ENCODE measurements around the gene CMSS1.

The CMSS1 gene

DNA sequence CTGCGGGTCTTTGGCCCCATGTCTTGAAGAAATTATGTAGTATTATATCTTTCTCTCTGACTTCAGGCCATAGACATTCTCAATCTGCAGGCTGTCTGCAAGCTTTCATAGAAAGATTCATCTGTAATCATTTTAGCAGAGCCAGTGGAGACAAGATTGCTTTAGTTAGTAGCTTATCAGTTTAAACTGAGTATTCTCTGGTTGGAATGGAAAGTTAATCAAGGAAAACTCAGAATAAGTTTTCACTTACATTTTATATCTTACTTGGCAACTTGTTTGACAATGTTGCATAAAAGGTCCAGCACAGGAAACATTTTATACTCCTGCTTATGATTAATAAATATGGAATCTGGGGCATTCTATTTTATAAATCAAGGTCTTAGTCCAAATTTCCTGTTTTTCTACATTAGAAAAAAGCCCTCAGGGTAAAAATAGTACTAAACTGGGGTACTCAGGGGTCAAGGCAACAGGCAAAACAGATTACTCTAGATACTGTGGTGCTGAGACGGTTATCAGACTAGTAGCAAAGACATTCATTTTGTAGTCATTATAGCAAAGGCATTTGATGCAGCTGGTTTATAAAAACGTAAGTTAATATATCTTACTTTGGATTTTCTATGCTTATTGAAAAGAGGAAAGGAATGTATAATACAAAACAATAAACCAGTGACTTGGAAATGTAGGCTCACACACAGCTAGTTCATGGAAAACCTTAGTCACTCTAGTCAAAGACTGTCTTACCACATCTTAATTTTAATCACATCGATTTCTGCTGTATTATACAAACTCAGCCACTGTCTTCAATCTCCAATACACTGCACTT lies 341.9 kb downstream of the CMSS1 start:
- DNase-seq: no peak

DNA sequence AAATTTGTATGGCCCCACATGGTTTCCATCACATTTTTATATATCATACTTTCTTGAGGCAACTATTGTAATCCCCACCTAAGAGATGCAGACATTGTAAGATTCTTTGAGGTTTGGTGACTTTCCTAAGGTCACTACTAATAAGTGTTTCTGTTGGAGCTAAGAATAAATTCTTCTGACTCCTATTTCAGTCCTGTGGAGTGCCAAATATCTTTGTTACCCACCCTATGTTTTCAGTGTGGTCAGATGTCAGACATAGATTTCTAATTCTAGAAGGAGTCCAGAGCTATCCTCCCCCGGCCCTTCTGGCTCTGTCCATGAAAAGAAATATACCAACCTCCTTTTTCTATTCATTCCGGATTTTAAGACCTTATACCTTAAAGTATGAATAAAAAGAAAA lies 342.9 kb downstream of the CMSS1 start:
- DNase-seq: no peak

DNA sequence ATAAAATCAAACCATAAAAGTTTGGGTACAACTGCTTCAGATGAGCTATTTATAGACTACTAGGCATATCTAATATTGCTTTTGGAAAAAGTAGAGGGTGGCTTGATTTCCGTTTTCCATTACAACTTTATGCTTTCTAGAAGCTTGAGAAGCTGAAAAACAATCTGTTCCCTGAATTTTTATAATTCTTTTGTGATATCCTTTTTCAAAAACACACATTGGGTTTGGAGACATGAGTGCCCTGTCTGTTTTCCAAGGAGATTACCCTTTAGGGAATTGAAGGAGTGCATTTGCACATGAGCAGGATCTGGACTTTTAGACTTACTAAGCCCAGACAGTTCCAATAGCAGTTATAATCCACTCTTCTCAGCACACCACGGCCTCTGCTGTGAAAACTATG lies 346.1 kb downstream of the CMSS1 start:
- no peak for DNase-seq

DNA sequence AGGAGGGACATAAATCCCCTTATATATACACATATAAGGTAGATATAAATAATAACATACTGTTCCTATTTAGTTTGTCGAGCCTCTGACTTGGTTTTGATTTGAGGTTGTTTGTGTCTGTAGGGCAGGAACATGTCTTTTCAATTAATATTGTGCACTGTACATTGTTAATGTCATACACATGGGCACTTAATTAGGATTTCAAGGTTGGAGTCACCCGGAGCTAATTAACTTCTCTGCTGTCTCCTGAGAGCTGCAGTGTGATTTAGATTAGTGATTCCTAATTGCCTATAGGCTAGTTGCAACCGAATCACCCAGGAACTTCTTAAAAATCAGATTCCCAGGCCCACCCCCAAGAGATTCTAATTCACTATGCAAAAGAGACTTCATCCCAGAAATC lies 347.1 kb downstream of the CMSS1 start:
- DNase-seq: no peak

DNA sequence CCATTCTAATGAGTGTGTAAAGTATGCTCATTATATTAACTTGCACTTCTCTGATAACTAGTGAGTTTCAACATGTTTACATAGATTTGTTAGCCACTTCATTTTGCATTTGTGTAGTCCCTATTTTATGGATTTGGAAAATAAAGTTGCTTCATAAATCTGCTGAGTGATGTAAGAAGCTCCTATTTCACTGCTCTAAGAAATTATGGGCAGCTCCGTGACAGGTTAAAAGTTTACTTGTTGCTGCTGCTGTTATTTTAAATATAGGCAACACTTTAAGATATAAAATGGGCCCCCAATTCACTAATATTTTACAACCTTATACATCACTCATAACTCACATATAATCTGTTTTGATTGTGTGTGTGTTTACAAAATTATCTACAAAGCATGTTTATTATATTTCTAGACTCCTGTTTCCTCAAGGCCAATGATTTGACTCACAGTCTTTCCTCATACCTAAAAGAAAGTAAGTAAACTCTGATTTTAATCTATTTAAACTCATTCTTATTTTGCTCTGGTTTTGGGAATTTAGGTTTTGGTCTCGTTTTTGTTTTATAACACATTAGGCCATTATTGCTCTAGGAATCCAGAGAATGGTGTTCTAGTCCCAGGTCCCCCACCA lies 348.4 kb downstream of the CMSS1 start:
- no peak for DNase-seq

DNA sequence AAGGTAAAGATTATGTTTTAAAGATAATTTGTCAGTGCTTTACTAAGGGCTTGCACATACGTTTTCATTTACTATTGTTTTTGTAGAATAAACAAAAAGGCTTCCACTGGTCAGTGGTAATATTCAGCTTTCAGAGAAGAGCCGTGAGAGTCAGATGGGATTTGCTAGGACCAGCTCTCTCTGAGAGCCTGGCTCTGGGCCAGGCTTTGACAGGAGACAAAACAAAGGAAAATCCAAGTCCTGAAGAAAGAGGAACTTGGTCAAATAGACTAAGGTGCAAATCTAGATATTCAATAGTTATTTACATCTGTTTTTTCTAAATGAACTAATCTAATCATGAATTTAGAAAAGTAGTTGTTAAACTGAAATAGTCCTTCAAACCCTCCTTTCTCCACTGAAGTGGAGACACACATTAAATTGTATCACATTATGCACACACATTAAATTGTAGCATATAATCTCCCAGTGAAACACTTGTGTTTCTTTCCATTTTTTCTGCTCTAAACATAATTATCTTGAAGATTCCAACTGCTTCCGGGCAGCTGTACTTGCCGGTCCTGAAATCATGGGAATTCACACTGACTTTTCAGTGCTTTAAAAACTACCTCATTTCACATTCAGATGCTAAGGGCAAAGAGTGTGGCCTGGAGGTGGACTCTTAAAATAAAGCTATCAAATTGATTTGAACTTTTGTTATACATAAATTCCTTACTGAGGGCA lies 351.7 kb downstream of the CMSS1 start:
- DNase-seq: no peak

DNA sequence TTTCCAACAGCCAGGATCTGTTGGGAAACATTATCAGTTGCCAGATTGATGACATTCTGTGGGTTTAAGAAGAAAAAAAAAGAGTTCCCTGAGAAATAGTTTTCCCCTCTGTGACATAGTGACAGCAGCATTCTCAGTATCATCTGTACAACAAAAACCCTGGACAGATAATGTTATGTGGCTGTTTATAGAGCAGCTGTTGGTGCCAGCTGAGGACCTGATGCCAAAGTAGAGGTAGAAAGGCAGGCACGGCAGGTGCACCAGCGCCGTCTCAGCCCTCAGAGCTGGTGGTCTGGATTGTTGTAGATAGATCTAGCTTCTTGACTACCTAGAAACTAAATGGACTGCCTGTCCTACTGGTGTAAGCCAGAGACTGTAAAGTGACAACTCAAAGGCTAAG lies 352.8 kb downstream of the CMSS1 start:
- no peak for DNase-seq

DNA sequence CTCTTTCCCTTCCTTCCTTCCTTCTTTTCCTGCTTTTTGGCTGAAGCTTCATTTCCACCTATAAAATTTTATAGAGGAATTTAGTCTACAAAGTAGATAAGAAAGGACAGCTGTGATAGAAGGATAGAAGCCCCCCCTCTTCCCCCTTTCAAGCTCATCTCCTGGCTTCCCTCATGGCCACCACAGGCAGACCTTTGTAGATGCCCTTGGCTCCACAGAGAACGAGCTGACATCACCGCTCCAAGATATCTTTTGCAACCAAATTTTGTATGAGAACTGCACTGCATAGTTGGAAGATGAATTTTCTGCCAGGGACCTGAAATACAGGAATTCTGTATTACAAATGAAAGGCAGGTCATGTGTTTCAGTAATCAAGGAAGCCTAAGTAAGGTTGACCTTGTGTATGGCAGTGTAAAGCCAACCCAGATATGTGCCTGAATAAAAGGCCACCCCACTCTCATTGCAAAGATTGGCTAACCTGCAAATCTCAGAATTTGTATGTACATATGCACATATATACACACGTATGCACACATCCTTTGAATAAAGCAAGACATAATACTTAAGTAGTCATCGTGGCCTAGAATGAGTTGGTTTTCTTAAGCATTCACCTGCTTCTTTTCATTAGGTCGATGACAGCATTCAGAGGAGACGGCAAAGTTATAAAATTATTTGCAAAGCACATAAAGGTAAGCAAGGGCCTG lies 353.7 kb downstream of the CMSS1 start:
- no peak for DNase-seq

DNA sequence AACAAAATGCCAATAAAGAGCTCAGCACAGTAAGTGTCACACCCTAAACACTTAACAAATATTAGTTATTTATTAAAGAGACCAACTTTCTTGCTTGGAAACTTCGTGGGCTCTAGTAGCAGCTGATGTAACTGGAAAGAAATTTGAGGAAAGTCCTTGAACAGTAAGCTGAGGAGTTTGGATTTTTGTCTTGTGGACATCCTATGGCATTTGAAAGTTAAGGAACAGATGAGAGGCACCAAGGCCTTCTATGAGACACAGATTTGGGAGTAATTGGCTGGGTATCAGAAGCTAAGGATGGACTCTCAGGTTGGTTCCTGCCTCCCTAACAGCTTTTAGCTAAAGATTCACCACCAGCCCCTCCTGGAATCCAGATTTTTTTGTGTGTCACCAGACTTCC lies 356.3 kb downstream of the CMSS1 start:
- DNase-seq: no peak

DNA sequence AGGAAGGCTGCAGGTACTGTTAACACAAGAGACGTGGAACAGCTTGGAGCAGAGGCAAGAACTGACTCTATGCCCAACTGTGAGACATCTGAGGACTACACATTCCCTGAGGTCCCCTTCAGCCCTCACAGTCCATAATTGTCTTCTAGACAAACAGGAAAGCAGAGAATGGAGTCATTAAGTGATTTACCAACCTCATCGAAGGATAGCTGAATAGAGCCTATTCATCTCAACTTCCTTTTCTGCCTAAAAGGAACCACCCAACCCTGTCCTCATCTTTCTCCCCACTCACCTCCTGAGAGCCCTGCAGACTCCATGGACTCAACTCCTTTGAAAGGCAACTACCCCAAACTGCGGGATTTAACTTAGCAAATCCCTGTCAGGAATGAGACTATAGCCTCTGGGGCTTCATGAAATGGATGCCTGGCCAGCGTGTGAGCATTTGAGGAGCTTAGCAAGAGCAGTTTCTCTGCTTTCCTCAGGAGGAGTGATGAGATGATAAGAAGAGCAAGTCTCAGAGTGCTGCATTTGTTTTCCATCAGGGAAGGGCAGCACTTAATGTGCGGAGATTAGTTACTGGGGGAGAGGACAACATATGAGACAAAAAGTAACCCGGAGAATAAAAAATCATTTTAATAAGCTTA lies 358.1 kb downstream of the CMSS1 start:
- DNase-seq: no peak

DNA sequence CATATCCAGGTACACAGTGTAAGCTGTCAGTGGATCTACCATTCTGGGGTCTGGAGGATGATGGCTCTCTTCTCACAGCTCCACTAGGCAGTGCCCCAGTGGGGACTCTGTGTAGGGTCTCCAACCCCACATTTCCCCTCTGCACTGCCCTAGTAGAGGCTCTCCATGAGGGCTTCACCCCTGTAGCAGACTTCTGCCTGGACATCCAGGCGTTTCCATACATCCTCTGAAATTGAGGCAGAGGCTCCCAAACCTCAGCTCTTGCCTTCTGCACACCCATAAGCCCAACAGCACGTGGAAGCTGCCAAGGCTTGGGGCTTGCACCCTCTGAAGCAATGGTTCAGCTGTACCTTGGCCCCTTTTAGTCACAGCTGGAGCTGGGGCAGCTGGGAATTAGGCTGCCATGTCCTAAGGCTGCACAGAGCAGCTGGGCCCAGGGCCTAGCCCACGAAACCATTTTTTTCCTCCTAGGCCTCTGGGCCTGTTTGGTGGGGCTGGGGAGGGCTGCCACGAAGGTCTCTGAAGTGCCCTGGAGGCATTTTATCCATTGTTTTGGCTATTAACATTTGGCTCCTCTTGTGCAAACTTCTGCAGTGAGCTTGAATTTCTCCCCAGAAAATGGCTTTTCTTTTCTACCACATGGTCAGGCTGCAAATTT lies 362.2 kb downstream of the CMSS1 start:
- DNase-seq: no peak

DNA sequence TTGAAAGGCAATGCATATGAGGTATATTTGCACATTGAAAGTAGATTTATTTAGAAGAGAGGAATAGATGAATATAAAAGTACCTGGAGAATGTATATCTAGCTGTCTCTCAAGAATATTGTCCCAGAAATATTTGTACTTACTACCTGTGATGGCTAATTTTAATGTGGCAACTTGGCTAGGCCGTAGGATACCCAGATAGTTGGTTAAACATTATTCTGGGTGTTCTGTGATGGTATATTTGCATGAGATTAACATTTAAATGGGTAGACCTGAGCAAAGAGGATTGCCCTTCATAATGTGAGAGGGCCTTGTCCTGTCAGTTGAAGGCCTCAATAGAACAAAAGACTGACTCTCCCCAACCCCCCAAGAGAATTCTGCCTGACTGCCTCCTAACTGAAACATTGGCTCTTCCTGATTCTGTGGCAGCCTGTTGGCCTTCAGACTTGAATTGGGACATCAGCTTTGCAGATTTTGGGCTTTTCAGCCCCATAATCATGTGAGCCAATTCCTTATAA lies 366.0 kb downstream of the CMSS1 start:
- no peak for DNase-seq

DNA sequence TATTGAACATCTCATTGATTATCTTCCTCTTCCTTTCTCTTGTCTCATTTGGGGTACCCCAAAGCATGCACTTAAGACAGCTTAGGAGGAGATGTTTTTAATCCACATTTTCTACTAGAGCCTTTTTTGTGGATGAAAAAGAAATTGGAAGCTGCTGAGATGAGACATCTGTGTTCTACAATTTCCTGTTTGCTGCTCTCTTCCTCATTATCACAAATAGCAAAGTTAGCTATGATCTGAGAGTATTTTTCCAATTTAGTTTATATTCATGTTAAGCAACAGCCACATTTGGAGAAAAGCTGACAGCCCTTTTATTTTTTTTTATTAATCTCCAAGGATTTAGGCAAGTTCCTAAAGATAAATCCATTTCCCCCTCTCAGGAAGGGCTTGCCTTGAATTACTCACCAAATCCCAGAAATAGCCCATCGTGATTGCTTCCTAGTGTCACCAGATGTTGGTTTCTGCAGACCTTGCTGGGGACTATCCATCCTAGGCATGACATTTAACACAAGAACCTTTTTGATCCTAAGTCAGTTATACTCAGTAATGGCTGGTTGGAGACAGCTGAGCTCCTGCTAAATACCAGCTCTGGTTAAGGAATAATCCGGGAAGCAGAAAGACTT lies 367.4 kb downstream of the CMSS1 start:
- peak; percentile 4 for DNase-seq

DNA sequence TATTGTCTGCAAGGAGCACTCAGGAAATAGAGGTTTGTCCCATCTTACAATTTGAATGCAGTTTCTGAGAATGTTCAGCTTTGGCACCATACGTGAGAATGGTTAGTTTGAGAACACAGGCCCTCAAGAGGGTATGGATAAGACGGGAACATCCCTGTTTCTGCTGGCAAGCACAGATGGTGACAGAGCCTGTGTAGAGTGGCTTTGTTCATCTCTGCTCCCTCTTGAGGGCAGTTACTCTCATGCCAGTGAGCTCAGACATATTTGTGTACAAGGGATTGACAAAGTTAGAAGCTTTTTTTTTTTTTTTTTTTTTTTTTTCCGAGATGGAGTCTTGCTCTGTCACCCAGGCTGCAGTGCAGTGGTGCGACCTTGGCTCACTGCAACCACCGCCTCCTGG lies 368.2 kb downstream of the CMSS1 start:
- no peak for DNase-seq

DNA sequence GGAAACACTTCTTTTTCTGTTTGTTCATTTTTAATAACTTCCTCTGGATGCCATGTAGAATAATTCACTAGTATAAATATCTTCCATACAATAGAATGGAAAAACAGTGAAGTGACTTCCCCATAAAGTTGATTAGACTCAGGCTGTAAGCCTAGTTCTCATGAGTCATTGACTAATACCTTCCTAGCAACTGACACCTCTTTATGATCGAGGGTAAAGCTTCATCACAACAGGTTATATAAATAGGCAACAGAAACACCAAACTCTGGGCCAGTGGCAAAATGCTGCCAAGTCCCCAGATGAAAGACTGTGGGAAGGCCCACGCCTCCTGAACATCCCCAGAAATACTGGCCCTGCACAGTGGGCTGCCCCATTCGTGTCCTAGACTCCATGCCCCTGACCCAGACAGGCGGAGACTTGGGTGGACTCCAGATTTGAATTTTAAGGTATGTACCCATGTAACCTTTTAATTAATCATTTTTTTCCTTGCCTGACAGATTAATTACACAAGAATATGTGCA lies 371.8 kb downstream of the CMSS1 start:
- DNase-seq: no peak

DNA sequence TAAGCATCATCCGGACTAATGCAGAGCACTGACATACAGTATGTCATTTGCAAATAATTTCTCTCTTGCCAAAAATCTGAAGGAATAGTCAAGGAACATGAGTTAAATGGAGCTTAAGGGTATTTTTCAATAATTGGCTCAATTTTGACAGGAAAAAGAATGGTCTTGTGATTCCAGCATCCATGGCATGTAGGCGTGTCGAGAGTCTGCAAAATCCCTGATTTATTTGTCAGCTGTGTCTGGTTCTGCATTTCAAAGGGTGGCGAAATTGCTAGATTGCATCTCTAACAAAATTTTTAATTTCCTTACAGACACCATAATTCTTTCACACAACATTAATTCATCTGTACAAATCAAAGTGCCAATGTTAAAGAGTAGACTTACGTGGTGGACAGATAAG lies 377.7 kb downstream of the CMSS1 start:
- no peak for DNase-seq

DNA sequence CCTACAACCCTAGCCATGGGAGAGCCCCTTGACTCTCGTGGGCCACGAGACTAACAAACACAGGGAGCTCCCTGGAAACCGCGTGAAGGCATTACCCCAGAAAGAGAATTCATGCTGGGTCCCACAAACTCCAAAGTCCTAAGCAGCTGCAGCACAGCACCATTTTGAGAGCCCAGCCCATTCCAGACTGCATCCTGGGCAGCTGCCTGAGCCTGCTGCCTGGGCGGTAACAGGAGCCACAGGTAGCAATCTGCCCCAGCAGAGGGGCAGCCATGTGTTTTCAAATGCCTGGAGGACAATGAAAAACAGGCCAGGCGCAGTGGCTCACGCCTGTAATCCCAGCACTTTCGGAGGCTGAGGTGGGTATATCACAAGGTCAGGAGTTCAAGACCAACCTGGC lies 380.2 kb downstream of the CMSS1 start:
- DNase-seq: no peak

DNA sequence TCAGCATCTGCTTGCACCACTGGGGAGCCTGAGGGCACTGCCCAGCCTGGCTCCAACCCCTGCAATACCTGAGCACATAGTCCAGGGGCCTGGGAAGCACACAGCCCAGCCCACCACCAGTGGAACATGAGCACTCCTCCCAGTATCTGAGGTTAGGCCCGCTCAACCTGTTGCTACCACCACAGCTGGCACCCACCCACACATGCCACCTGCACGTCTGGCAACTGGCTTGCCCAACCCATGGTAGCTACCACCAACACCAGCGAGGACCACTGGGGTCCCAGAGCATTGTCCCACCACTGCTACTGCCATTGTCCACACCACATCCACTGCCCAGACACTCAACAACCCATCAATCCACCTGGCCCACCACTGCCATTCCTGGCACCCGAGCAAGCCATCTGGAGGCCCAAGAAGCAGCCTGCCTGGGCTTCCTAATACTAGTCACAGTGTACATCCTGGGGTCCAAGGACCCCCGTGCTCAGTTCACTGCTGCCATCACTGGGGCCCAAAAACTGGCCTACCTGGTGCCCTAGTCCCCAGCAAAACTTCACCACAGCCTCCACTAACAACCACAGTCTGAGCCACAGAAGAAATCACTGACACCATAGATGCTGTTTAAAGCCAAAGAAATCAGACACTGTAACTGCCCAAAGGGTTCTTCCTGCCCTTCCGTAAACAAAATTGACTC lies 381.1 kb downstream of the CMSS1 start:
- no peak for DNase-seq

DNA sequence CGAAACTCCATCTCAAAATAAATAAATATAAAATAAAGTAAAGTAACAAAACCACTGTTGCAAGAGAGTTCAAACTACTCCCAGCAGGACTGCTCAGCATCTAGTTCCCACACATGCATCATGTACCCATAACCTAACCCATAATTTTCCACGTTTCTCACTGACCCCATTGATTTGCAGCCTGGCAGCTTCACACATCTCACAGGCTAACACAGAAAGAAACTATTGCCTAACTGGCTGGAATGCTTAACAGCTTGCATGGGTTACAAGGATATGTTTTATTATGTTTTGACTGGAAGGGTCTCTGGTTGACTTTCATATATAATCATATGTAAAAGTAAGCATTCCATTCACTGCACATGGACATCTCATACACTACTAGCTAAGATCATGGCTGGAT lies 387.5 kb downstream of the CMSS1 start:
- DNase-seq: no peak

DNA sequence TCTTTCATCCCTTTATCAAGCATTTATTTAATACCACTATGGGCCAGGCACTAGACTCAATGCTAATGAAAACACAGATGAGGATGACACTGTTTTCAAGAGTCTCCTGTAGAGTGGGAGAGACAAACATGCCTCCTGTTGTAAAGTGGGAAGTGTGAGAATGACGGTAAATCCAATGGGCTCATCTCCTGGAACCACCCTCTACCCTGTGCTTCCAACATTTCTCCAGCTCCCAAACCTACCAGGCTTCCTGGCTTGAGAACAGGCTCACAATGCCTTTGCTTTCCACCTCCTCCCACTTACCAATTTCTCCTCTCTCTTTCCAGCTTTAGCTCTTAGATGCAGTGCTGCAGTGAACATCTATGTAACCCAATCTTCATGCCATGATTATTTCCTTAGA lies 389.0 kb downstream of the CMSS1 start:
- no peak for DNase-seq

DNA sequence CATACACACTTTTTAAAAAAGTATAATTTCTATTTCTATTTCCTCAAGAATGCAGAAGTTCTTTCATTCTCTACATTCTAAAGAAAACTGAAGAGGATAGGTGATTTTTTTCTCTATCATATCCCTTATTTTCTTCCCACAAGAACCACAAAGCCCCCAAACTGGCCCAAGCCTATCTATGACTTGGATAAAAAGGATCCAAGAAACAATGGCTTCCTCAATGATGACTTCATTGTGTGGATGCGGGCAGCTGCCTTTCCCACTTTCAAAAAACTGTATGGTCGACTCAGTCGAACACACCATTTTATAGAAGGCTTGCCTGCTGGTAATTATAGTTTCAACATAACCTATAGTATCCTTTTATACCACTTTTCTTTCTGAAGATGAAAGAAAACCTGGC lies 390.2 kb downstream of the CMSS1 start:
- no peak for DNase-seq
